Mesodermal cell (in vitro differentiated cells): ENCODE measurements around the gene LRP1B.

ENCODE experiments used
- H3K27ac ChIP-seq: 2 replicates; pipeline ENCODE4 v1.7.0; 2013; ENCODE audit warnings: mild to moderate bottlenecking, low read depth, low read length, moderate library complexity; ENCODE audit not compliant: severe bottlenecking
- H3K36me3 ChIP-seq: 2 replicates; pipeline ENCODE4 v1.7.1; 2013; ENCODE audit warnings: mild to moderate bottlenecking, low read length, moderate library complexity; ENCODE audit not compliant: control insufficient read depth, insufficient read depth
- H3K4me1 ChIP-seq: one replicate; pipeline ENCODE4 v1.7.1; 2013; ENCODE audit warnings: mild to moderate bottlenecking, low read length; ENCODE audit not compliant: insufficient read depth, control insufficient read depth, poor library complexity, severe bottlenecking
- H3K4me3 ChIP-seq: 2 replicates; pipeline ENCODE4 v1.7.0; 2013; ENCODE audit warnings: low read length, control low read depth, mild to moderate bottlenecking; ENCODE audit not compliant: insufficient read depth, poor library complexity, severe bottlenecking; ENCODE audit errors: extremely low read depth
- H3K9me3 ChIP-seq: 2 replicates; pipeline ENCODE4 v1.7.1; 2013; ENCODE audit warnings: mild to moderate bottlenecking, low read length, moderate library complexity; ENCODE audit not compliant: control insufficient read depth
- WGBS, 2 experiments: methylation state at CpG; one replicate each; pipeline ENCODE4 v1.1.5; 2013; ENCODE audit warnings: missing lambda C conversion rate in 2 of 2; ENCODE audit not compliant: insufficient coverage in 2 of 2; 5-methylcytosine and 5-hydroxymethylcytosine counted together

Gene LRP1B

GRCh38 chr2:140276661-140277060 is 1854.2 kb downstream of the LRP1B start:
- WGBS, 2 experiments = no CpG with 5 or more reads among the region's 1 CpG
- Histone ChIP-seq H3K9me3 (no peaks in the 10 kb centered on the region), H3K36me3 (no peaks in the 10 kb centered on the region), H3K27ac (no peak overlapping the region), H3K4me1 (no peaks in the 10 kb centered on the region), H3K4me3 (no peak overlapping the region)

- WGBS, 2 experiments = 74 to 89% methylated on average over 2 to 7 of the region's 7 CpGs
- Histone ChIP-seq H3K4me3 (no peak overlapping the region), H3K4me1 (no peaks in the 10 kb centered on the region), H3K9me3 (no peaks in the 10 kb centered on the region), H3K27ac (no peak overlapping the region), H3K36me3 (no peaks in the 10 kb centered on the region)
These were observed 1855.4 kb downstream of the LRP1B start for GRCh38 chr2:140275427-140275826.

GRCh38 chr2:140274891-140275290 is 1855.9 kb downstream of the LRP1B start:
- Histone ChIP-seq H3K36me3 (no peaks in the 10 kb centered on the region), H3K9me3 (no peaks in the 10 kb centered on the region), H3K4me1 (no peaks in the 10 kb centered on the region), H3K4me3 (no peak overlapping the region), H3K27ac (no peak overlapping the region)
- 83% methylated on average over 1 of the region's 5 CpGs; no CpG with 5 or more reads in 1 of the 2 experiments for WGBS, 2 experiments

DNA sequence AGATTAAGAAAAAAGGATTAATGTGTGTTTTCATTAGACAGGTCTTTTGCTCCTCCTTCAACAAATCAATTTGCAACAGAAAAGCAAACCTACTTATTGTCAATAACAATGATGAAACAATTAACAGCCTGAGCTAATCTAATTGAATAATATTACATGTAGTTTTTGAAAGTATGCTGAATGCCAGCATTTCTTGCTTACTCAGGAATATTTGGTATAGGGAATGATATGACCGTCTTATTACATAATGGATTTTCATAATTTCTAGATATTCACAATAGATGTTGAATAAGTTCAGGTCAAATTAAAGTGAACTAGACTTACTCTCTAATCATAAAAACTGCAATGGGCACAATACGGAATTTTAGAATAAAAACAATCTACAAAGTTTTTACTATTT is 1856.9 kb downstream of the LRP1B start:
- WGBS, 2 experiments = no CpG with 5 or more reads among the region's 2 CpGs
- Histone ChIP-seq H3K9me3 (no peaks in the 10 kb centered on the region), H3K4me3 (no peak overlapping the region), H3K27ac (no peak overlapping the region), H3K36me3 (no peaks in the 10 kb centered on the region), H3K4me1 (no peaks in the 10 kb centered on the region)

DNA sequence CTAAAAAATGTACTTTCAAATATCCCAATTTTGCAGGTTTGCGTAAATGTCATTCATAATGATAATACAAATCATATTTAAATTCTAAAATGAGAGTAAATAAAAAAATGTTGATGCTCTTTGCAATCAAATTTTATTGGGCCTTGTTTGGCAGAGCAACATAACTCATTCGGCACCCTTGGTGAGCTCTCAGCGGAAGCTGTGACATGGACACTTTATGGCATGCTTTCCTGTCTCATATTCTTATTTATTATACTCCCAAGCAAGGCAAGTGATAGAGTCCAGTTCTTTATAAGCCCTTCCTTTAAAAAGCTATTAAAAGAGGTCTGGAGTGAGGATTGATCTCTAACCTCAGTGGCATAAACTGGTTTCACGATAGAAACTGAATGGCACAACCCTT is 1857.4 kb downstream of the LRP1B start:
- Histone ChIP-seq H3K36me3 (no peaks in the 10 kb centered on the region), H3K4me1 (no peaks in the 10 kb centered on the region), H3K4me3 (no peak overlapping the region), H3K9me3 (no peaks in the 10 kb centered on the region), H3K27ac (no peak overlapping the region)
- 100% methylated on average over 2 to 3 of the region's 4 CpGs for WGBS, 2 experiments

GRCh38 chr2:140270224-140270623 is 1860.6 kb downstream of the LRP1B start:
- Histone ChIP-seq H3K4me1 (no peaks in the 10 kb centered on the region), H3K4me3 (no peak overlapping the region), H3K27ac (no peak overlapping the region), H3K9me3 (no peaks in the 10 kb centered on the region), H3K36me3 (no peaks in the 10 kb centered on the region)
- WGBS, 2 experiments = 100% methylated on average over 1 of the region's 1 CpG; no CpG with 5 or more reads in 1 of the 2 experiments

DNA sequence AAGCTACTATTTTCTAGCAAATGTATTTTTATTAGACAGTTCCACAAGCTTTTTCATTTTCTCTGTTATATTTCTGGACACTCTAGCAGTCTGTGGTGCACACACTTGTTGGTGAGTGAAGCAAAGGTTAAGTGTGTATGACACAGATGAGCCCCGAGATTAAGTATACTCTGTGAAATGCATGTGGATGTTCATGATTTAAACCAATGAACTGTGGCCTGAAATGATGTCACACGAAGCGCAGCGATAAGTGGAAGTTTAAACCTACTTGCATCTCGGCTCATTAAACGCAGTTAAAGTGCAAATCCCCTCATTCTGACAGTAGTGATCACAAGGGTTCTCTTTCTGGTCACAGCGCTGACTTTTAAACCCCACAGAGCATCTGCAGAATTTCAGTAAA is 1861.8 kb downstream of the LRP1B start:
- Histone ChIP-seq H3K9me3 (no peaks in the 10 kb centered on the region), H3K27ac (no peak overlapping the region), H3K4me3 (no peak overlapping the region), H3K36me3 (no peaks in the 10 kb centered on the region), H3K4me1 (no peaks in the 10 kb centered on the region)
- 89 to 92% methylated on average over 6 to 7 of the region's 7 CpGs for WGBS, 2 experiments

- Histone ChIP-seq H3K4me3 (no peak overlapping the region), H3K27ac (no peak overlapping the region), H3K4me1 (no peaks in the 10 kb centered on the region), H3K36me3 (no peaks in the 10 kb centered on the region), H3K9me3 (no peaks in the 10 kb centered on the region)
- WGBS, 2 experiments = 91 to 98% methylated on average over 5 of the region's 6 CpGs
These were observed 1867.9 kb downstream of the LRP1B start for GRCh38 chr2:140262908-140263307.

DNA sequence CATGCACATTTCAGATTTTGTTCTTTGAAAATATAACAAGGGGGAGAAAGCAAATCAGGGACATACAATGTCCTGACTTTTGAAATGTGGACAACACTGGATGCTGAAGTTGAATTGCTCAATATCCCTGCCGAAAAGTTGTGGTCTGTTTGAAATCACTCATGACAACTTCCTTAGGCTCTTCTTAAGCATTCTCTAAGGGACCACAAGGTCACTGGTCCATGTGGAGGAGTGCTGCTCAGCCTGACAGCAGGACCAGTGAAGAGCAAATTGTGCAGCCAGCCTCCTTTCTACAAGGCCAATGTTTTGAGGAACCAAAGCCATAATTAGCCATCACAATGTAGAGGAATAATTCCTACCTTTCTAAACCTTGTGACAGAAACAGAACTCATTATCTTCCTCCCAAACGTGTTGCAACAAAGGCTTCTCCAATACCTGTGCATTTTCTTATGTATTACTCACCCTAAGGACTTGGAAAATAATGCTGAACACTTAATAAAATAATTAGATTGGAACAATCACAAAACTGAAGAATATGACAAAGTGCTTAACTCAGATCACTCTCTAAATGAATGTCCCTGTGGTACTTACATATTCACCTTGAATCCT is 1873.0 kb downstream of the LRP1B start:
- Histone ChIP-seq H3K4me1 (no peaks in the 10 kb centered on the region), H3K9me3 (no peaks in the 10 kb centered on the region), H3K27ac (no peak overlapping the region), H3K36me3 (no peaks in the 10 kb centered on the region), H3K4me3 (no peak overlapping the region)
- WGBS, 2 experiments = 100% methylated on average over 1 of the region's 2 CpGs; no CpG with 5 or more reads in 1 of the 2 experiments

GRCh38 chr2:140256080-140256479 is 1874.7 kb downstream of the LRP1B start:
- H3K4me3 ChIP-seq = no peak overlapping the region
- no peaks in the 10 kb centered on the region for H3K9me3 ChIP-seq
- no CpG with 5 or more reads among the region's 3 CpGs for WGBS, 2 experiments
- H3K36me3 ChIP-seq = no peaks in the 10 kb centered on the region
- no peaks in the 10 kb centered on the region for H3K4me1 ChIP-seq
- H3K27ac ChIP-seq = no peak overlapping the region

DNA sequence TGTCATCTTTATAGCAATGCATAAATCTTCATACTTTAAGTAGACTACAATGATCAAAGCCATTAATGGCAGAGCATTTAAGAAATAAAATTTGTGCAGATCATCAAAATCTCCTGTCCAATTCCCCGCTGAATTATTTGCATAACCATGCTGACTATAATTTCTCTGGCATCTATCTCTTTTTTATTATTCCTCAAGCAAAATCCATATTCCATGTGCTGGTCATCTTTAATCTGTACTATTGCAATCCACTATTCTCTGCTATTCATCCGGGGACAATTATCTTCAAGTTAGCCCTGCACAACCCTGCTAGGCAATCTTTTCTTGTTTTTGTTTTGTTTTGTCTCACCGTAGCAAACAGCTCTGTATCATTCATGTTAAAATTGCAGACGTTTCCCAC is 1881.0 kb downstream of the LRP1B start:
- WGBS, 2 experiments = 91 to 100% methylated on average over 2 to 4 of the region's 4 CpGs
- H3K4me1 ChIP-seq = no peaks in the 10 kb centered on the region

More for the DNA sequence above, 1881.0 kb downstream of the LRP1B start:
- Histone ChIP-seq H3K36me3 (no peaks in the 10 kb centered on the region), H3K9me3 (no peaks in the 10 kb centered on the region), H3K4me3 (no peak overlapping the region), H3K27ac (no peak overlapping the region)
